T-helper 22 cell (primary cell): ENCODE data around the gene TMEM38B.
"Not testable (repeated sequence)": the region's sequence is repeated elsewhere in the genome, so short reads cannot be mapped to it uniquely, and the experiment has no call there.

Source experiments
- DNase-seq: peaks from one replicate; pipeline ENCODE4 v3.0.0-alpha.2; 2020; ENCODE audit warnings: low read depth

The TMEM38B gene

GRCh38 chr9:105722099-105722498, 27.8 kb downstream of the TMEM38B start:
- DNase-seq = no peak

- no peak for DNase-seq
These were observed 31.0 kb downstream of the TMEM38B start for GRCh38 chr9:105725370-105725769.

GRCh38 chr9:105728230-105728629, 33.9 kb downstream of the TMEM38B start:
- DNase-seq = not testable (repeated sequence)

- DNase-seq = not testable (repeated sequence)
These were observed 37.1 kb downstream of the TMEM38B start for GRCh38 chr9:105731420-105731819.

GRCh38 chr9:105735366-105735765, 41.0 kb downstream of the TMEM38B start:
- DNase-seq = no peak

GRCh38 chr9:105737205-105737604, 42.9 kb downstream of the TMEM38B start:
- DNase-seq = no peak

GRCh38 chr9:105742088-105742487, 47.7 kb downstream of the TMEM38B start:
- DNase-seq = no peak

GRCh38 chr9:105747325-105747724, 53.0 kb downstream of the TMEM38B start:
- DNase-seq = not testable (repeated sequence)

- no peak for DNase-seq
These were observed 57.4 kb downstream of the TMEM38B start for GRCh38 chr9:105751761-105752160.

- DNase-seq = no peak
These were observed 63.3 kb downstream of the TMEM38B start for GRCh38 chr9:105757496-105758251.

- no peak for DNase-seq
These were observed 65.7 kb downstream of the TMEM38B start for GRCh38 chr9:105760053-105760452.

GRCh38 chr9:105782561-105783494, 88.5 kb downstream of the TMEM38B start:
- not testable (repeated sequence) for DNase-seq

GRCh38 chr9:105783495-105783872, 89.1 kb downstream of the TMEM38B start:
- DNase-seq = not testable (repeated sequence)

- DNase-seq = not testable (repeated sequence)
These were observed 92.5 kb downstream of the TMEM38B start for GRCh38 chr9:105786796-105787195.

GRCh38 chr9:105816202-105816744, 121.9 kb downstream of the TMEM38B start:
- DNase-seq = no peak

GRCh38 chr9:105816981-105817380, 122.6 kb downstream of the TMEM38B start:
- DNase-seq = no peak

- no peak for DNase-seq
These were observed 124.6 kb downstream of the TMEM38B start for GRCh38 chr9:105818903-105819302.

- no peak for DNase-seq
These were observed 128.5 kb downstream of the TMEM38B start for GRCh38 chr9:105822814-105823213.
